GM19438 (cell line): ENCODE data around the gene CCZ1B.
"Not testable (repeated sequence)": the region's sequence is repeated elsewhere in the genome, so short reads cannot be mapped to it uniquely, and the experiment has no call there.

Experiments
- ATAC-seq: cut with Tn5 transposase; IDR thresholded peaks from one replicate; pipeline ENCODE4 v1.9.1; 2021; ENCODE audit warnings: low read depth; ENCODE audit not compliant: unreplicated experiment

Gene CCZ1B

DNA sequence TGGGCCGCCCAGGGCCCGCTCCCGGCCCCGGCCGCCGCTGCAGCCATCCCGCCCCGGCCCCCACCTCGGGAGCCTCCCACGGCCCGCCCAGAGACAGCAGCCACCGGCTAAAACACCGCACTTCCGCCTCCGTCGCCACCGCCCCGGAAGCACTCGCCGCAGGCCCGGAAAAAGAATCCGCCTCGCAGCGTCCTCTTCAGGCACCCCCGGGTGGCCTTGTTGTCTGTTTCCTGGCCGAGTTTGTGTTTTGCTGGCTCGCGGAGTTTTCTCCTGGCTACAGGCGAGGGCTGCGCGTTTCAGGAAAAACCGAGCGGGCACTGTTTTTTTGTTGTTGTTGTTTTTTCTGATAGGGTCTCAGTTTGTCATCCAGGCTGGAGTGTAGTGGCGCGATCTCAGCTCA lies at the start of gene CCZ1B:
TSS of gene CCZ1B (minus strand) at position 125 of the 400 bp plus-strand sequence. CDS start at position 47, 78 bp downstream.
- ATAC-seq = peak; percentile 99

DNA sequence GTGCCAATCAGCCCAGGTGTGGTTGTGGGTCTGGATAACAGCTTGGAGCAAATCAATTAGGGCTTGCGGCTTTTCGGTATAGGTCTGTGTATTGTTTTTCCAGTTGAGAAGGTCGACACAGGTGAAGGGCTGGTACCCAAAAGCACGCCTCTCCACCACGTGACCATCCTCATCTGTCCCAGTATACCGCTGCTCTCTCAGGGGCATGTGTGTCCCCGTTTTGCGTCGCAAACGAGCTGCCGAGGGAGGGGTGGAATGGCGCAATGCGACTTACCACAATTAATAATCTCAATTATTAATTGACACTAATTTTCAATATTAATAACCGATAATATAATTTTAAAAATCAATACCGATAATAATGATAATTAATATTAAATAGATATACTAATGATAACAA lies 48.9 kb upstream of the CCZ1B start:
- ATAC-seq = not testable (repeated sequence)

DNA sequence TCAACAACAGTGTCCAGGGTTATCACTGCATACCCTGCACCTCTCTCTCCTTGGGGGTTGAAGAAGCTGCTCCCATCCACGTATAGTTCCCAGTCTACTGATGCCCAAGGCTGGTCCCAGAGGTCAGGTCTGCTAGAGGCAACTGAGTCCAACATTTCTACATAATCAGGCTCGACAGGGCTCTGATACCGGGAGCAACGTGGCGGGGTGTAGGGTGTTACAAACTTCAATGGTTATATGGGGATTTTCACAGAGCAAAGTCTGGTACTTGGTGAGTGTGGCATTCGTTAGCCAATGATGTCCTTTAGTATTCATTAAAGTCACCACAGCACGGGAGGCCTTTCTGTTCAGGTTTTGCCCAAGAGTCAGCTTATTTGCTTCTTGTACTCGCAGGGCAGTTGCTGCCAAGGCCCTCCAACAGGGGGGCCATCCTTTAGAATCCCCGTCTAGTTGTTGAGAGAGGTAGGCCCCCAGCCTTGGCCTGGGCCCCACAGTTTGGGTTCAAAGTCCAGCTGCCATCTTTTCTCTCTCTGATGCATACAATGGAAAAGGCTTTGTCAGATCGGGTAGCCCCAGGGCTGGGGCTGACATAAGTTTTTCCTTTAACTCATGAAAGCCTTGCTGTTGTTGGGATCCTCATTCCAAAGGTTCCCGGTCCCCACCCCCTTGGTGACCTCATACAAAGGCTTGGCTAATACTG lies 46.3 kb upstream of the CCZ1B start:
- ATAC-seq = not testable (repeated sequence)

DNA sequence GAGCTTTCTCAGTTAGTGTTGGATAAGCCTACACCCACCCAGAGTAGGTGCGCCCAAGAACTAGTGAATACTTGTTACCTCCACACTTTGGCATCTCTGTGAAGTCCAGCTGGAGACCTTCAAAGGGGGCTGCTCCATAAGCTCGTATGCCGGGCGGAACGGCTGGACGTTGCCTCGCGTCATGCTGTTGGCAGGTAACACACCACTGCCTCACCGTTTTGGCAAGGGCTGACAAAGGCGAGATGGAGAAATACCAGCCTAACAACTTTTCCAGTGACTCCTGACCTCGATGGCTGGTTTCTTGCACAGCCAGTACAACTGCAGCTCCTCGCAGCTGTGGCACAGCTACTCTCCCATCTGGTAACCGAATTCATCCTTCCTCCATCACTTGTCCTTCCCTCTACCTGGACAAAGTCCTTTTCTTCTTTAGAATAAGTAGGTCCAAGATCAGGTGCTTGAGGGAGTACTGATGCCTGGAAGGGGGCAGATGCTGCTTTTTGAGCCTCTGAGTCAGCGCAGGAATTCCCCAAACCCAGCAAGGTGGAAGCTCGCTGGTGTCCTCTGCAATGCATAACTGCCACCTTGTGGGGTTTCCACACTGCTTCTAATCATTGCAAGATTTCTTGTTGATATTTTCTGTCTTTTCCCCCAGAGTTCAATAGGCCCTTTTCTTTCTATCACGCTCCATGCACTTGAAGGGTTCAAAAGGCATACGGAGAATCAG lies 45.5 kb upstream of the CCZ1B start:
- not testable (repeated sequence) for ATAC-seq

DNA sequence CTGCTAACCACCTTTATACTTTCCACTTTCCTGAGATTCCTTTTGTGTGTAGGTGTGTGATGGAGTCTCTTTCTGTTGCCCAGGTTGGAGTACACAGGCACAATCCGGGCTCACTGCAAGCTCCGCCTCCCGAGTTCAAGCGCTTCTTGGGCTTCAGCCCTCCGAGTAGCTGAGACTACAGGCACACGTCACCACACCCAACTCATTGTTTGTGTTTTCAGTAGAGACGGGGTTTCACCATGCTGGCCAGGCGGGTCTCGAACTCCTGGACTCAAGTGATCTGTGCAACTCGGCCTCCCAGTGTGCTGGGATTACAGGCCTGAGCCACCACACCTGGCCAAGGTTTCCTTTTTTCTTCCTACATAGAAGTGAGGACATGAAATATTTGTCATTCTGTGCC lies 38.7 kb upstream of the CCZ1B start:
- ATAC-seq = not testable (repeated sequence)

DNA sequence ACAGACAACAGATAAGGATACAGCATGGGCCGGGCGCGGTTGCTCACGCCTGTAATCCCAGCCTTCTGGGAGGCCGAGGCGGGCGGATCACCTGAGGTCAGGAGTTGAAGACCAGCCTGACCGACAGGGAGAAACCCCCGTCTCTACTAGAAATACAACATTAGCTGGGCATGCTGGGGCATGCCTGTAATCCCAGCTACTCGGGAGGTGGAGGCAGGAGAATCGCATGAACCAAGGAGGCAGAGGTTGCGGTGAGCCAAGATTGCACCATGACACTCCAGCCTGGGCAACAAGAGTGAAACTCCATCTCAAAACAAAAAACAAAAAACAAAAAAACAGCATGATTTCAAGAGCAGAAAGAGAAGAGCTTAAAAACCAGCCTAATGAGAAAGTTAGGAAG lies 38.1 kb upstream of the CCZ1B start:
- ATAC-seq = not testable (repeated sequence)

DNA sequence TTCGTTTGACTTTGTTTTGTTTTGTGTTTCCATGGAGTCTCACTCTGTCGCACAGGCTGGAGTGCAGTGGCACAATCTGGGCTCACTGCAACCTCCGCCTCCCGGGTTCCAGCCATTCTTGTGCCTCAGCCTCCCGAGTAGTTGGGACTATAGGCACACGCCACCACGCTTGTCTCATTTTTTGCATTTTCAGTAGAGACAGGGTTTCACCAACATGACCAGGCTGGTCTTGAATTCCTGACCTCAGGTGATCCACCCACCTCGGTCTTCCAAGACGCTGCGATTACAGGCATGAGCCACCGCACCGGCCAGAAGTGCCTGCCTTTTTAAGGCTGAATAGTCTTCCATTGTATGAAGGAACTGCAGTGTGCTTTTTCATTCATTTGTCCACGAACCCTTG lies 36.8 kb upstream of the CCZ1B start:
- ATAC-seq = not testable (repeated sequence)

DNA sequence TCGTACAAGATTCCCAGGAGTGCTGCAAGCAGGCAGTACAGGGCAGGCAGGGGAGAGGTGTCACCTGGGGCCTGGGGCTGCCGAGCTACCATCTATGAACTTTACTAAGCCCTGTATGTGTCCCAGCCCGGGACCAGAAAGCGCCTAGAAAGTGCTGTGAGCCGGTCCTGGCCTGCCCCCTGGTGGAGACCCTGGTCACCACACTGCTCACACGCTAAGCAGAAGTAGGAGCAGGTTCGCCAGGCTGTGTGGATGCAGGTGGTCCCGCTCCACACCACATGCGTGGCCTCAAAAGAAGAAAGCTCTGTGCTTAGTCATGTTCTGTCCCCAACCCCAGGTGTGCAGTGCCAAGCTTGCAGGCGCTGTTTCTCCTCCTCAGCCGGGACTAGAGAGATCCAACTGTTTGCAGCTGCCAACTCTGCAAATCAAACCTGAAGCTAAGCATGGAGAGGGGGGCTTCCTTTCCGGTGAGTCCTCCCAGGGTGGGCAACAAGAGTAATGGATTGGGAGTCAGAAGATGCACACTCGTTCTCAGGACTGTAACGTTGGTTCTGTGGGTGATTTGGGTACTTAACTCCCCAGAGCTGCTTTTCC lies 31.7 kb upstream of the CCZ1B start:
- ATAC-seq = not testable (repeated sequence)

DNA sequence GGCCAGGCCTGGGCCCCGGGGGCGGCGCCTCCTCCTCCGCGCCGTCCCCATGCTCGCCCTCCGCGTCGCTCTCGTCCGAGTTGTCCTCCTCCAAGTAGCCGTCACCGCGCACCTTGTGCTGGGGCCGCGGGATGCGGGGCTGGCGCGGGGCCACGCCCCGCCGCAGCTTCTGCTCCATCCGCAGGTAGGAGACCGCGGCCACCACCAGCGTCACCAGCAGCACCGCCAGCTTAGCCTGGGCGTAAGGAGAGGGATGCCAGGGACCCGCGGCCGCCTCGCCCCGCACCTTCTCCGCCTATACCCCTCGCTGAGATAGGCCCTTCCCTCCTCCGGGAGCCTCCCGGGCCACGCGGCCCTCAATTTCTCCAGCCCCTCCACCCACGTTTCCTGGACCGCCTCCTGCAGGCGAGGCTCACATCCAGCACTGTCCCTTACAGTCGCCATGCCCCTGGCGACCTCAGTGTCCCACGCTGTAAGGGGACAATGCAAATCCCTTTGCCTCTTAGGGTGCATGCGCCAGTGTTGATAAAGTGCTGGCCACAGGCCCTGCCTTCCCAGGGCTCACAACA lies 29.6 kb upstream of the CCZ1B start:
- not testable (repeated sequence) for ATAC-seq

DNA sequence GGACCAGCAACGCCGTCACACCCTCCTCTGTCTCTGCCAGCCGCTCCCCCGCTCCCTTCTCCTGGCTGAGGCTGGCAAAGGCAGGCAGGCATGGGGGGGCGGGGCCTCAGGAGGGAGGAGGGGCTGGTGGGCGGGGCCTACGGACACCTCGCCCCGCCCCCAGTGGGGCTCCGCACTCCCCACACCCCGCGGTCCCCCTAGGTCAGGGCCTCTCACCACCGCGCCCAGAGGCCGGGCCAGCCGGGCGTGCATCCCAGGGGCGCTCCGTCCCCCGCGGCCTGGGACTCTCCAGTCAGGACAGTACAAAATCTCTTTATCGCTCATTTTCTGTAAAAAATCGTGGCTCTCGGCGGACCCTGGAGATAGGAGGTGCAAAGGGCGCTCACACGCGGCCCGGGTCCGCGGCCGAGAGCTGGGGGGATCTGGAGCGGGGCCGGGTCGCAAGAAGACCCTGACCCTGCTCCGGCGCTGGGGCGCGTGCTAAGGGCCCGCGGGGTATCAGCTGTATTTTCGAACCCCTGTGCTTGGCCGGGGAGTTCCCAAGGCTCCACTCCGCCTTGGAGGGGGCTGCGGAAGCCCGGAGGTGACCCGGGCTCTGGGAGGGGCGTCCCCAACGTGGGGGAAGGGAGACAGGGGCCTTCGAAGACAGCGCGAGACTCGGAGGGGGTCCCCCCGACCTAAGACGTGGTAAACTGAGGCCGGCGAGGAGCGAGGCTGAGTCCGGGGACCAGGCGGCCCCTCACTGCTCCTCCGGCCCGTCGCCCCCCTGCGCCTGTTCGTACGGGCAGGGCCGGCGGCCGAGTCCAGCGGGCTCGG lies 28.9 kb upstream of the CCZ1B start:
- not testable (repeated sequence) for ATAC-seq

DNA sequence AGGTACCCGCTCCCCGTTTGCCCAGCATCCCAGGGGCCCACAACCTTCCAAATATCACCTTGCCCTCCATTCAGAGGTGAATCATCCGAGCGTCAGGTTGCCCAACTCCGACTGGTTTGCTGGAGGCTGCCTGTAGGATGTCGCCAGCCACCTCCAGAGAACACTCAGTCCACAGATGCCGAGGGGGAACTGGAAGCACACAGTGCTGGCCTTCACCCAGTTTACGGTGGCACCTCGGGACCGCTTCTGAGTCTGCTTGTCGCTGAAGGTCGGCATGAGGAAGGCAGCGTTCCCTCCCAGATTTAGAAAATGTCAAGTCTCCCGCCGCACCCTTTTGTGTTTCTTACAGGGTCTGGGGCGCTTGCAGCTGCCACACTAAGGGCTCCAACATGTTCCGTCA lies 27.6 kb upstream of the CCZ1B start:
- ATAC-seq = not testable (repeated sequence)

DNA sequence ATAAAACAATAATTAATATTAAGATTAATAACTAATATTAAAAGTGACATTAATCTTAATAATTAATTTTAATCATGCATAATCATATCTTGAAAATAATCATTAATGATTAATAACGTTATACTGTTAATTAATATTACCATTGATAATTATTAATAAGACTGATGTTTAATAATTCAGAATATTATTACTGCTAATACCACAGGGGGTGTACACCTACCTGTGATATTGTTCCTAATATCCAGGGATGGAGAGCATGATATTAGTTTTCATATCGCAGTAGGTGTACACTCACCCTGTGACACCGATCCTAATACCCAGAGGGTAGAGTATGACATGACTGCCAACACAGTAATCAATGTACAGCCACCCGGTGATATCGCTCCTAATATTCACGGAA lies 23.1 kb upstream of the CCZ1B start:
- ATAC-seq = not testable (repeated sequence)

DNA sequence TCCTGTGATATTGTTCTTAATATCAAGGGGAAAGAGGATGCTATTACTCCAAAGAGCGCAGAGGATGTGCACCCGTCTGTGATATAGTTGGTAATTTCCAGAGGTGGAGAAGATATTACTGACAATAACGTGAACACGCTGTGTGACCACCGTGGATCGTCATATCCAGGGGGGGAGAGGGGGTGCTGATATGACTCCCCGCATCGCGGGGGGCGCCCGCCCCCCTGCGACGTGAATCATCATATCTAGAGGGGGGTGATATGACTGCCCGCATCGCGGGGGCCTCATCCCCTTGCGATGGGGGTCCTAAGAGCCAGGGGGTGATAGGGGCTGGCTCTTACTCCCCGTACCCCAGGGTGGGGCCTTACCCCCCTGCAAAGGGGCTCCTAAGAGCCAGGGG lies 21.7 kb upstream of the CCZ1B start:
- ATAC-seq = not testable (repeated sequence)

DNA sequence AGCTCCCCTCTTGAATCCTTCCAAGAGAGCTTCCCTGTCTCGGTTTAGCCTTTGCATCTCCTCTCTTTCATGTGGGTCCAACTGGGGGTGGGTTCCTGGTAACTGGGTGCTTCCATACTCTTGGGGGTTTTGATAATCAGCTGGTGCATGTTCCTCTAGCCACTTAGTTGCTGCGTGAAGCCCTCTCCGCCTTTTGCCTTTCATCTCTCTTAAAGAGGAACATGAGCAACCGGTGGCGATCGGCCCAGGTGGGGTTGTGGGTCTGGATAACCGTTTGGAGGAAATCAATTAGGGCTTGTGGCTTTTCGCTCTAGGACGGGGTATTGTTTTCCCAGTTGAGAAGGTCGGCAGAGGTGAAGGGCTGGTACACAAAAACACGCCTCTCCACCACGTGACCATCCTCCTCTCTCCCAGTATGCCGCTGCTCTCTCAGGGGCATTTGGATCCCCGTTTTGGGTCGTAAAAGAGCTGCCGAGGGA lies 19.9 kb upstream of the CCZ1B start:
- ATAC-seq = not testable (repeated sequence)

DNA sequence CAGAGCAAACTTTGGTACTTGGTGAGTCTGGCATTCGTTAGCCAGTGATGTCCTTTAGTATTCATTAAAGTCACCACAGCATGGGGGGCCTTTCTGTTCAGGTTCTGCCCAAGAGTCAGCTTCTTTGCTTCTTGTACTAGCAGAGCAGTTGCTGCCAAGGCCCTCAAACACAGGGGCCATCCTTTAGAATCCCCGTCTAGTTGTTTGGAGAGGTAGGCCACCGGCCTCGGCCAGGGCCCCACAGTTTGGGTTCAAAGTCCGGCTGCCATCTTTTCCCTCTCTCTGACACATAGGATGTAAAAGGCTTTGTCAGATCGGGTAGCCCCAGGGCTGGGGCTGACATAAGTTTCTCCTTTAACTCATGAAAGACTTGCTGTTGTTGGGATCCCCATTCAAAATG lies 17.6 kb upstream of the CCZ1B start:
- ATAC-seq = not testable (repeated sequence)

DNA sequence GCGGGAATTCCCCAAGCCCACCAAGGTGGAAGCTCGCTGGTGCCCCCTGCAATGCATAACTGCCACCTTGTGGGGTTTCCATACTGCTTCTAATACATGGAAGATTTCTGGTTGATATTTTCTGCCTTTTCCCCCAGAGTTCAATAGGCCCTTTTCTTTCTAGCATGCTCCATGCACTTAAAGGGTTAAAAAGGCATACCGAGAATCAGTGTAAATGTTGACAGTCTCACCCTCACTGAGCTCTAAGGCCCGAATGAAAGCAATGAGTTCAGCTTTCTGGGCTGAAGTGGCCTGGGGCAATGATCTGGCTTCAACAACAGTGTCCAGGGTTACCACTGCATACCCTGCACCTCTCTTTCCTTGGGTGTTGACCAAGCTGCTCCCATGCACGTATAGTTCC lies 17.0 kb upstream of the CCZ1B start:
- ATAC-seq = not testable (repeated sequence)

DNA sequence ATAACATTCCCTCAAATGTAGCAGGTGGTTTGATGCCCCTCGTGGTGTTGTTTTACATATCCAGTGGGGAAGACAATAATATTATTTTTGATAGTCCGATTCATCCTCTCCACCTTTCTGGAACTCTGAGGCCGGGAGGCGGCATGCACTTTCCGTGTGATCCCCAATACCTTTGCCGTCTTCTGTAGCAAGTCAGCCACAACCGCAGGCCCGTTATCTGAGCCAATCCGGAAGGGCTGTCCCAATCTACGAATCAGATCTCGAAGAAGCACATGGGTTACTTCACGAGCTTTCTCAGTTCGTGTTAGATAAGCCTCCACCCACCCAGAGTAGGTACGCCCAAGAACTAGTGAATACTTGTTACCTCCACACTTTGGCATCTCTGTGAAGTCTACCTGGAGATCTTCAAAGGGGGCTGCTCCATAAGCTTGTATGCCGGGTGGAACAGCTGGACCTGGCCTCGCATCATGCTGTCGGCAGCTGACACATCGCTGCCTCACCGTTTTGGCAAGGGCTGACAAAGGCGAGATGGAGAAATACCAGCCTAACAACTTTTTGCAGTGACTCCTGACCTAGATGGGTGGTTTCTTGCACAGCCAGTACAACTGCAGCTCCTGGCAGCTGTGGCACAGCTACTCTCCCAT lies 16.3 kb upstream of the CCZ1B start:
- ATAC-seq = not testable (repeated sequence)

DNA sequence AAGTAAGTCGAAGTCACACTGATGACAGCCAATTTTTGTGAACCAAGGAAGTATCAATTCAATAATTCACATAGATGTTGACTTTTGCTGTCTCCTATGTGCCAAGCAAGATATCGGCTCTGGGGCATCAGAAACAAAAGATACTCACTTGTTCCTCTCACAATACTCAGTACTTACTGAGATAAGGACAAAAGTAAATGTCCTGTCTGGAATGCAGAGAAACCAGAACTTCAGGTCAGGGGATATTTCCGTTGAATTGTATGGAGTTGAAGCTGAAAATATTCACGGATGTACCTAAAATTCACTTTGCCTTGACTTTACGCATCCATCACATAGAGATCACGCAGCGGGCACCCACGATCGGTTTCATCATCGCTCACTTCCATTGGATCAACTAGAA lies 11.0 kb upstream of the CCZ1B start:
- not testable (repeated sequence) for ATAC-seq

DNA sequence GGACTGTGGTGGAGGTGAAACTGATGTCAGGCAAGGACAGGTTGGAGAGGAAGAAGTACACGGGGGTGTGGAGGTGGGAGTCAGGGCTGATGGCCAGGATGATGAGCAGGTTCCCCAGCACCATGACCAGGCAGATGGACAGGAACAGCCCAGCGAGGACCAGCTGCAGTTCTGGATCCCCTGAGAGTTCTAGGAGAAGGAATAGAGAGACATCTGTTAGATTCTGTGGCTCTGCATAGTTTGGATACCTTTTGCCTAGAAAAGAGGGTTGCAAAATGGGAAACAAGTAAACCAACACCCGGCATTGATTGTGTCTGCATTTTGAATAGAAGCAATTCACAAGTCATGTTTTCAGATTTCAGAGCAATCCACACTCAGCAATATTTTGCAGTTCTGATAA lies 9.4 kb upstream of the CCZ1B start:
- ATAC-seq = not testable (repeated sequence)

DNA sequence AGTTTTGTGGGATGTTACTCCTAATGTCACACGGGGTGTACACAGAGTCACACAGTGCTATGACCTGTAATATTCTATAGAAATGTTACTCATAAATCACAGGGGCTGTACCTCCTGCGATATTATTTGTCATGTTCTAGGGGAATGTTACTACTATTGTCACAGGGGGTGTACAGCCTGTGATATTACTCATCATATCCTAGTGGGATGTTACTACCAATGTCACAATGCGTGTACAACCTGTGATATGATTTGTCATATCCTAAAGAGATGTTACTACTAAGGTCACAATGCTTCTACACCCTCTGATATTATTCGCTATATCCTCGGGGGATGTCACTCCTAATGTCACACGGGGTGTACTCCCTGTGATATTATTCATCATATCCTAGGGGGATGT lies 7.6 kb upstream of the CCZ1B start:
- ATAC-seq = no peak
